Suprapubic skin (tissue), 4 donors: ENCODE results near the gene PAGR1. TPM values are rescaled to one million over a fixed set of nuclear protein-coding genes. Genes with fewer than 3 reads are reported as not detected.

ENCODE experiments used
- DNase-seq, 2 donors: peaks; one replicate each; pipeline ENCODE4 v3.0.0-alpha.2; 2019; ENCODE audit warnings: low spot score in 2 of 2
- H3K27ac ChIP-seq: fragments of 200-600 bp; sonication (generic); one replicate; pipeline ENCODE4 v1.5.1; 2019
- H3K27me3 ChIP-seq: fragments of 200-600 bp; sonication (generic); one replicate; pipeline ENCODE4 v1.5.1; 2019
- H3K36me3 ChIP-seq: fragments of 200-600 bp; sonication (generic); one replicate; pipeline ENCODE4 v1.5.1; 2019
- H3K4me1 ChIP-seq: fragments of 200-600 bp; sonication (generic); one replicate; pipeline ENCODE4 v1.5.1; 2019
- H3K4me3 ChIP-seq: fragments of 200-600 bp; sonication (generic); one replicate; pipeline ENCODE4 v1.5.1; 2019; ENCODE audit warnings: mild to moderate bottlenecking
- H3K9me3 ChIP-seq: fragments of 200-600 bp; sonication (generic); one replicate; pipeline ENCODE4 v1.5.1; 2019
- CTCF ChIP-seq, 2 donors: fragments of 200-600 bp in 1 of 2; fragments of 450-650 bp in 1 of 2; sonication (generic) in 1 of 2; IDR thresholded peaks; one replicate each; pipeline ENCODE4 v1.5.1; 2016 to 2019; ENCODE audit warnings: antibody characterized with exemption in 2 of 2, mild to moderate bottlenecking in 1 of 2, moderate library complexity in 1 of 2
- EP300 ChIP-seq: sonication (generic); formaldehyde crosslinking; IDR thresholded peaks from one replicate; pipeline ENCODE4 v1.6.1; 2017; ENCODE audit warnings: antibody characterized with exemption
- POLR2A ChIP-seq, 2 donors: fragments of 450-650 bp; IDR thresholded peaks; one replicate each; pipeline ENCODE4 v1.6.1; 2017; ENCODE audit warnings: antibody characterized with exemption in 2 of 2, mild to moderate bottlenecking in 2 of 2, moderate library complexity in 2 of 2
- POLR2AphosphoS5 ChIP-seq, 3 donors: sonication (generic); formaldehyde crosslinking; IDR thresholded peaks; one replicate each; pipeline ENCODE4 v1.6.1; 2017; ENCODE audit warnings: antibody characterized with exemption in 3 of 3
- WGBS: methylation state at CpG from one replicate; pipeline ENCODE4 v1.1.5; 2018; 5-methylcytosine and 5-hydroxymethylcytosine counted together
- total RNA-seq, 4 donors: library from RNA; depleted of rRNA; stranded (reverse); fragments of >200 nt; gene quantifications; one replicate each; pipeline ENCODE4 v1.1.0, GENCODE V29; 2016

The PAGR1 gene
- total RNA-seq, 4 donors from 2014 or later, result 23.3 to 35.2 (median 23.8) TPM

- no peaks in the 10 kb centered on the region for H3K9me3 ChIP-seq
- DNase-seq, result no peak
- H3K4me1 ChIP-seq, result peaks cover 7% of the 10 kb centered on the region
- H3K27me3 ChIP-seq, result no peaks in the 10 kb centered on the region
- H3K27ac ChIP-seq, result no peak overlapping the region
- WGBS, result 88% methylated on average over 7 of the region's 7 CpGs
- H3K4me3 ChIP-seq, result no peak overlapping the region
- TF ChIP-seq POLR2A (IDR thresholded peaks at IDR 0.05) (no peak), POLR2AphosphoS5 (IDR thresholded peaks at IDR 0.05) (no peak), EP300 (no peak), CTCF (IDR thresholded peaks at IDR 0.05) (no peak)
- H3K36me3 ChIP-seq, result peaks cover 86% of the 10 kb centered on the region
Observed at GRCh38 chr16:29835926-29836325, 20.0 kb downstream of the PAGR1 start.

- 92% methylated on average over 15 of the region's 15 CpGs for WGBS
- peaks cover 86% of the 10 kb centered on the region for H3K36me3 ChIP-seq
- no peak for TF ChIP-seq EP300
- TF ChIP-seq POLR2AphosphoS5 (IDR thresholded peaks at IDR 0.05), result no peak
Observed at GRCh38 chr16:29836623-29837022, 20.7 kb downstream of the PAGR1 start.

GRCh38 chr16:29837841-29838240 lies 21.9 kb downstream of the PAGR1 start:
- WGBS, result 95% methylated on average over 5 of the region's 5 CpGs
- H3K4me3 ChIP-seq, result no peak overlapping the region

More at GRCh38 chr16:29836623-29837022, 20.7 kb downstream of the PAGR1 start:
- no peak overlapping the region for H3K4me3 ChIP-seq
- H3K27me3 ChIP-seq, result no peaks in the 10 kb centered on the region
- peaks cover under 1% of the 10 kb centered on the region for H3K4me1 ChIP-seq
- no peak for DNase-seq
- H3K9me3 ChIP-seq, result no peaks in the 10 kb centered on the region
- no peak overlapping the region for H3K27ac ChIP-seq

GRCh38 chr16:29839822-29840221 lies 23.9 kb downstream of the PAGR1 start:
- no peak overlapping the region for H3K4me3 ChIP-seq
- 90% methylated on average over 6 of the region's 6 CpGs for WGBS
- peaks cover 85% of the 10 kb centered on the region for H3K36me3 ChIP-seq
- no peak for DNase-seq
- no peak overlapping the region for H3K27ac ChIP-seq
- no peak for TF ChIP-seq POLR2A (IDR thresholded peaks at IDR 0.05)
- no peak for TF ChIP-seq EP300
- TF ChIP-seq POLR2AphosphoS5 (IDR thresholded peaks at IDR 0.05), result no peak
- no peak for TF ChIP-seq CTCF (IDR thresholded peaks at IDR 0.05)
- no peaks in the 10 kb centered on the region for H3K27me3 ChIP-seq
- H3K4me1 ChIP-seq, result no peaks in the 10 kb centered on the region
- no peaks in the 10 kb centered on the region for H3K9me3 ChIP-seq

More at GRCh38 chr16:29837841-29838240, 21.9 kb downstream of the PAGR1 start:
- TF ChIP-seq POLR2AphosphoS5 (IDR thresholded peaks at IDR 0.05) (no peak), CTCF (IDR thresholded peaks at IDR 0.05) (no peak), POLR2A (IDR thresholded peaks at IDR 0.05) (no peak), EP300 (no peak)
- no peaks in the 10 kb centered on the region for H3K9me3 ChIP-seq
- H3K27me3 ChIP-seq, result no peaks in the 10 kb centered on the region
- DNase-seq, result no peak
- no peaks in the 10 kb centered on the region for H3K4me1 ChIP-seq
- H3K36me3 ChIP-seq, result peaks cover 90% of the 10 kb centered on the region
- H3K27ac ChIP-seq, result no peak overlapping the region

GRCh38 chr16:29840240-29840639 lies 24.3 kb downstream of the PAGR1 start:
- Histone ChIP-seq H3K27me3 (no peaks in the 10 kb centered on the region), H3K4me3 (no peak overlapping the region), H3K36me3 (peaks cover 86% of the 10 kb centered on the region), H3K4me1 (no peaks in the 10 kb centered on the region), H3K27ac (no peak overlapping the region), H3K9me3 (no peaks in the 10 kb centered on the region)
- 92% methylated on average over 9 of the region's 10 CpGs for WGBS
- no peak for TF ChIP-seq POLR2A (IDR thresholded peaks at IDR 0.05)
- no peak for TF ChIP-seq CTCF (IDR thresholded peaks at IDR 0.05)
- TF ChIP-seq POLR2AphosphoS5 (IDR thresholded peaks at IDR 0.05), result no peak
- no peak for TF ChIP-seq EP300
- no peak for DNase-seq

- H3K4me1 ChIP-seq, result no peaks in the 10 kb centered on the region
- no peaks in the 10 kb centered on the region for H3K9me3 ChIP-seq
- H3K27me3 ChIP-seq, result no peaks in the 10 kb centered on the region
- no peak overlapping the region for H3K4me3 ChIP-seq
- no peak for DNase-seq
- H3K36me3 ChIP-seq, result peaks cover 90% of the 10 kb centered on the region
- no peak overlapping the region for H3K27ac ChIP-seq
- 93% methylated on average over 20 of the region's 23 CpGs for WGBS
- TF ChIP-seq POLR2A (IDR thresholded peaks at IDR 0.05), result no peak
- no peak for TF ChIP-seq EP300
- no peak for TF ChIP-seq POLR2AphosphoS5 (IDR thresholded peaks at IDR 0.05)
- TF ChIP-seq CTCF (IDR thresholded peaks at IDR 0.05), result no peak
Observed at GRCh38 chr16:29841631-29842030, 25.7 kb downstream of the PAGR1 start.
